ENCODE measurements around the gene ZNF768.

The ZNF768 gene

GRCh38 chr16:30562021-30562420 is 35.7 kb upstream of the ZNF768 start:
- no peak overlapping the region for H3K4me3 ChIP-seq (ENCODE audit: low read depth, low read length)
- in situ Hi-C loops (cut with HindIII; ENCODE audit: low sequenced_read_pairs), result no loop called here
- TF ChIP-seq CTCF (IDR thresholded peaks at IDR 0.05; ENCODE audit: low read depth, low read length, missing control alignments), result no peak
- no peak for DNase-seq (ENCODE audit: low read depth)

- no peak for DNase-seq (ENCODE audit: low read depth)
- in situ Hi-C loops (cut with HindIII; ENCODE audit: low sequenced_read_pairs), result no loop called here
- TF ChIP-seq CTCF (IDR thresholded peaks at IDR 0.05; ENCODE audit: low read depth, low read length, missing control alignments), result no peak
- no peak overlapping the region for H3K4me3 ChIP-seq (ENCODE audit: low read depth, low read length)
Measured at GRCh38 chr16:30561089-30561816, 34.9 kb upstream of the ZNF768 start.

DNA sequence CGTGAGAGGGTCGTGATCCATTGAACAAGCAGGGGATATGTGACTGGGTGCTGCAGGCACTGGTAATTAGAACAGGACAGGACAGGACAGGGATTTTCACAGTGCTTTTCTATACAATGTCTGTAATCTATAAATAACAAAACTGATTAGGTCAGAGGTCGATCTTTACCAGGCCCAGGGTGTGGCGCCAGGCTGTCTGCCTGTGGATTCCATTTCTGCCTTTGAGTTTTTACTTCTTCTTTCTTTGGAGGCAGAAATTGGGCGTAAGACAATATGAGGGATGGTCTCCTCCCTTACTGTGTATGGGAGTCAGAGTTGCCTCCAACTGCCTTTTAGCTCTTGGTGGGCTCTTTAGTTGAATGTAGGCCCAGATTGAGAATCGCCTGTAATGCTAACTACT is 33.3 kb upstream of the ZNF768 start:
- H3K4me3 ChIP-seq (ENCODE audit: low read depth, low read length), result no peak overlapping the region
- in situ Hi-C loops (cut with HindIII; ENCODE audit: low sequenced_read_pairs), result no loop called here
- no peak for TF ChIP-seq CTCF (IDR thresholded peaks at IDR 0.05; ENCODE audit: low read depth, low read length, missing control alignments)
- DNase-seq (ENCODE audit: low read depth), result no peak

DNA sequence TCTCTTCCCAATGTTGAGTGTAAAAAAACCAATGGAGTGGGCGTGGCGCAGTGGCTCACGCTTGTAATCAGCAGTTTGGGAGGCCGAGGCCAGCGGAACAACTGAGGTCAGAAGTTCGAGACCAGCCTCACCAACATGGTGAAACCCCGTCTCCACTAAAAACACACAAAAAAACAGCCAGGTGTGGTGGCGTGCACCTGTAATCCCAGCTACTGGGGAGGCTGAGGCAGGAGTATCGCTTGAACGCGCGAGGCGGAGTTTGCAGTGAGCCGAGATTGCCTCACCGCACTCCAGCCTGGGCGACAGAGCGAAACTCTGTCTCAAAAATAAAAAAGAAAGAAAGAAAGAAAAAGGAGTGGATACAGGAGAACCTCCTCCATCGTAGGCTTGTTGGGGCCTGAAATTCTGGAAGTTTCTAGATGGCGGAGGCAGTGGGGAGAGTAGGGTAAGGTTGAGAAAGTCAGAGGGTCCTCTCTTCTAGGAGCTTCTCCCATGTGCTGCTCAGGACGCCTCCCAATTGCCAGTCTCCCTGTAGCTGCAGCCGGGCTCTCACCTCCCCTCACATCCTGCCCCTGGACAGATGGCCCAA is 32.5 kb upstream of the ZNF768 start:
- in situ Hi-C loops (cut with HindIII; ENCODE audit: low sequenced_read_pairs), result no loop called here
- TF ChIP-seq CTCF (IDR thresholded peaks at IDR 0.05; ENCODE audit: low read depth, low read length, missing control alignments), result no peak

DNA sequence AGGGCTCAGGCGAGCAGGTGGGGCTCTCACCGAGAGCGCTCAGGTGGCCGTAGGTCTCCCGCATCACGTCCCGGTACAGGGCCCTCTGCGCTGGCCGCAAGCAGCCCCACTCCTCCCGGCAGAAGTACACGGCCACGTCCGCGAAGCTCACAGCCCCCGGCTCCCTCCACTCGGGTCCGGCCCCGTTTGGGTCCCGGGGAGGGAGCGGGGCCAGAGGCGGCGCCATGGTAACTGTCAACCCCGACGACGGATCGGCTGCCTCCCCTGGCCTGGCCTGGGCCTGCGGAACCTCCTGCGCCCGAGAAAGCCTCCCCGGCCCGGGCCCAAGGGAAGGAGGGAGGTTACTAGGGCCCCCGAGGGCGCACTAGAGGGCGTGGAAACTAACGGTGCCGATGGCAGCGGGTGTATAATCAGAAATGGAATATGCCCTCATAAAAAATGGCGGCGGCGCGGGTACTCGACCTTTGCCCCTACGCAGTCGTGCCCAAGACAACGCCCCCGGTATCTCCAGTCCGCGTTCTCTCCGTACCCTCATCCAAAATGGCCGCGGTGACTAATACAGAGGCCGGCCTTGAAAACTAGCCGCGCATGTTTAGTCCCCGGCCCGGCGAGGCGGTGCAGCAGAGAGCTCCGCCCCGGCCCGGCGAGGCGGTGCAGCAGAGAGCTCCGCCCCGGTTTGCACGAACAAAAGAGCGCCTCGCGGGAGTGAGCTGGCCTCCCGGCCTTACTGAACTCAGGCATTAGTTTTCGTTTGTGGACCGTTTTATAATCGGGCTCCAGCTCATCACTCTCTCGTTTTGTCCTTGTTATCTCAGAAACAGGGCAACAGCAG is 31.8 kb upstream of the ZNF768 start, which contains the start of gene ZNF764:
Gene ZNF764 (minus strand): TSS at position 418 of the 832 bp plus-strand sequence. CDS start 192 bp downstream, at position 226.
- peak within 1 kb of the TSS; percentile 83 for H3K4me3 ChIP-seq (ENCODE audit: low read depth, low read length)
- no peak for TF ChIP-seq CTCF (IDR thresholded peaks at IDR 0.05; ENCODE audit: low read depth, low read length, missing control alignments)
- peak; percentile 91 for DNase-seq (ENCODE audit: low read depth)
- in situ Hi-C loops (cut with HindIII; ENCODE audit: low sequenced_read_pairs), result no loop called here

More for the DNA sequence above, 32.5 kb upstream of the ZNF768 start:
- peak overlapping the region; percentile 83 for H3K4me3 ChIP-seq (ENCODE audit: low read depth, low read length)
- DNase-seq (ENCODE audit: low read depth), result no peak

- no peak for DNase-seq (ENCODE audit: low read depth)
- peak; percentile 3 for TF ChIP-seq CTCF (IDR thresholded peaks at IDR 0.05; ENCODE audit: low read depth, low read length, missing control alignments)
- in situ Hi-C loops (cut with HindIII; ENCODE audit: low sequenced_read_pairs), result no loop called here
Measured at GRCh38 chr16:30557707-30557956, 31.3 kb upstream of the ZNF768 start.

More at GRCh38 chr16:30557707-30557956, 31.3 kb upstream of the ZNF768 start:
- peak overlapping the region; percentile 83 for H3K4me3 ChIP-seq (ENCODE audit: low read depth, low read length)

Data from astrocyte of the cerebellum (primary cell).